C4-2B (cell line): ENCODE measurements around the gene NFKBIE.
A peak's percentile ranks its signal among the peaks of the same experiment; 100 is the strongest.
"Not testable (repeated sequence)": the region's sequence is repeated elsewhere in the genome, so short reads cannot be mapped to it uniquely, and the experiment has no call there.

Experiments
- H3K27ac ChIP-seq: fragments of 450-650 bp; 2 replicates; pipeline ENCODE4 v1.5.1; 2017
- CTCF ChIP-seq: fragments of 450-650 bp; conservative IDR thresholded peaks from 2 replicates; pipeline ENCODE4 v1.5.1; 2017; ENCODE audit warnings: mild to moderate bottlenecking
- ZFX ChIP-seq: fragments of 450-650 bp; IDR thresholded peaks from 2 replicates; pipeline ENCODE4 v1.6.1; 2017

NFKBIE gene

GRCh38 chr6:44235269-44235668, 30.1 kb downstream of the NFKBIE start:
- H3K27ac ChIP-seq = no peak overlapping the region
- no peak for TF ChIP-seq ZFX
- TF ChIP-seq CTCF = no peak

DNA sequence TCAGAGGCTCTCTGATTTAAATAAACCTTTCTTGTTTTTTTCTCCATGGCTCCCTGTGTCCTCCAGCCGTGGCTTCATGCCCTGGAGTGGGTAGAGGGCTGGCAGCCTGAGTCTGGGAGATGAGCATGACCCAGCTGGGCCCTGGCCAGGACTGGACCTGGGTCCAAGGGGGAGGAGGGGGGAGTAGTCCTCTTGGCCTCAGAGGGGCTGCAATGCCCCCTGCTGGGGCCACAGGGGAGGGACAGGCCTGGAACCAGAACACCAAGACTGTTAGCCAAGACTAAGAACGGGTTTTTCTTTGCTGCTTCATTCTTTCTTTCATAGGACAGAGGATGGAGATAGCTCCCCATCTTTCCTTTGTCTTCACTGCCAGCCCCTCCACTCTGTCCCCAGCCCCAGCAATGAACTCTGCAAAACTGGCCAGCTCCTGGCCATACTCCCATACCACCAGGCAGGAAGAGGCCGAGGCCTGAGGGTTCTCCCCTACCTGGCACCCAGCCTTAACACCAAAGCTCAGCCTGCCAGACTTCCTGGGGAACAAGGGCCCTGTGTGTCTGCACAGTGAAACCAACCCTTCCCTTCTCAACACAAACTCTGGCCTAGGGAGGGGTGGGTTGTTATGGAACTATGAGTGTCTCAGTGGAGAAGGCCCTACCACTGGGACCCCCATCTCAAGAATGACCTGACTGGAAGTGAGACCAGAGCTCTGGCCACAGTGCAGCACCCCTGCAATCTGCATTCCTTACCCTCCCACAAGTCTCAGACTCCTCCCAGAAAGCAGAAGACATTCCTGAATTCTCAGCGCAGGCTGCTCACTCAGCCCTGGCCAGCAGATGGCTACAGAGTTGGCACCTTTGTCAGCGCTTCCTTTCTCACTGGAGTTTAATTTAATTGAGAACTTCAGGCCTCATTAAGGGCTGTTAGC, 31.0 kb downstream of the NFKBIE start:
- H3K27ac ChIP-seq = peak overlapping the region; percentile 14; the same call in 1 of the 2 replicates
- TF ChIP-seq CTCF (peak; percentile 78), ZFX (no peak)

GRCh38 chr6:44233567-44234100, 31.7 kb downstream of the NFKBIE start:
- TF ChIP-seq ZFX (no peak), CTCF (no peak)
- H3K27ac ChIP-seq = peak overlapping the region; percentile 14; the same call in 1 of the 2 replicates

DNA sequence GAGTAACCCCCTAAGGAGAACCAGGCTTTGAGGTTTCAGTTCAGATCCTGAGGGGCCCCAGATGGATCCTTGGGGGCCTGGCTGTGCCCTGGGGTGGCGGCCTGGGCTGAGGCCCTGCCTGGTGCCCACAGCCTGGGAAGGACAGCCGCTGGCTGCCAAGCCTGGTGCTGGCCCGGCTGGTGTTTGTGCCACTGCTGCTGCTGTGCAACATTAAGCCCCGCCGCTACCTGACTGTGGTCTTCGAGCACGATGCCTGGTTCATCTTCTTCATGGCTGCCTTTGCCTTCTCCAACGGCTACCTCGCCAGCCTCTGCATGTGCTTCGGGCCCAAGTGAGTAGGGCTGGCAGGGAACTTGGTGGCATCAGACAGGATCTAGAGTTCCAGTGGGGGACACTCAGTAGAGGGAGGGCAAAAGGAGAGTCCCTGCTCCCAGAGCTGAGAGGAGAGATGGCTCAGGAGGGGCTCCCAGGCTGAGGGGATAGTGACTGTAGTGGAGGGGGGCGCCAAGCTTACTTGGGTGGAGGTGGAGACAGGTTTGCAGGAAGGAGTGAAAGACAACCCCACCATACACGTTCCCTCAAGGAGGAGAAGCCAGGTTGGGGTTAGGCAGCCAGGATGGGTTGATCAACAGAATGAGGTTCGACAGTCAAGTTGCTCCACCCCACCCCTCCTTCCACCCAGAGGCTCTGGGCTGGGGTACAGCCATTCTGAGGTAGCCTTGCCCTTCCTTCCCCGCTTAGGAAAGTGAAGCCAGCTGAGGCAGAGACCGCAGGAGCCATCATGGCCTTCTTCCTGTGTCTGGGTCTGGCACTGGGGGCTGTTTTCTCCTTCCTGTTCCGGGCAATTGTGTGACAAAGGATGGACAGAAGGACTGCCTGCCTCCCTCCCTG, 32.4 kb downstream of the NFKBIE start:
- TF ChIP-seq ZFX (no peak), CTCF (no peak)
- peak overlapping the region; percentile 14; the same call in 1 of the 2 replicates for H3K27ac ChIP-seq

- H3K27ac ChIP-seq = not testable (repeated sequence)
Observed at GRCh38 chr6:44231426-44231825, 33.9 kb downstream of the NFKBIE start.

GRCh38 chr6:44230034-44230675, 35.2 kb downstream of the NFKBIE start:
- no peak overlapping the region for H3K27ac ChIP-seq

More at GRCh38 chr6:44230034-44230675, 35.2 kb downstream of the NFKBIE start:
- TF ChIP-seq ZFX = no peak
- no peak for TF ChIP-seq CTCF
